K562 (cell line): ENCODE measurements around the gene ACER1. TPM values are rescaled to one million over a fixed set of nuclear protein-coding genes. Genes with fewer than 3 reads are reported as not detected.

Experiments used
- CBX5 ChIP-seq: IDR thresholded peaks from 2 replicates; pipeline ENCODE4 v1.6.1; 2014; ENCODE audit warnings: low read depth, borderline replicate concordance
- CBX8 ChIP-seq: fragments of 200-600 bp; sonication (generic); IDR thresholded peaks from 2 replicates; pipeline ENCODE4 v1.6.1; 2012; ENCODE audit warnings: borderline replicate concordance, mixed run types, low read depth, mild to moderate bottlenecking, moderate library complexity, mixed read lengths, low read length, control low read depth, inconsistent platforms; ENCODE audit not compliant: poor library complexity, severe bottlenecking; ENCODE audit errors: extremely low read depth
- CC2D1A ChIP-seq: fragments of 450-650 bp; IDR thresholded peaks from 2 replicates; pipeline ENCODE4 v1.6.1; 2017; ENCODE audit warnings: mild to moderate bottlenecking
- HBP1 ChIP-seq: fragments of 450-650 bp; formaldehyde crosslinking; IDR thresholded peaks from 2 replicates; pipeline ENCODE4 v1.4.0; 2022; ENCODE audit warnings: missing genetic modification characterization
- HDAC1 ChIP-seq, 2 experiments: fragments of 450-650 bp; IDR thresholded peaks; 2 replicates each; pipeline ENCODE4 v1.6.1; 2016 to 2017; ENCODE audit warnings: inconsistent platforms in 1 of 2, mild to moderate bottlenecking in 1 of 2, moderate library complexity in 1 of 2
- HDGF ChIP-seq: fragments of 450-650 bp; IDR thresholded peaks from 2 replicates; pipeline ENCODE4 v1.6.1; 2016
- HEY1 ChIP-seq: fragments of 250-450 bp; sonication (Bioruptor Pico); IDR thresholded peaks from 2 replicates; pipeline ENCODE4 v1.5.0; 2020; ENCODE audit warnings: mild to moderate bottlenecking, moderate library complexity, borderline replicate concordance
- MCM5 ChIP-seq: fragments of 450-650 bp; IDR thresholded peaks from 2 replicates; pipeline ENCODE4 v1.6.1; 2016; ENCODE audit warnings: low read depth
- MEIS2 ChIP-seq: fragments of 450-650 bp; IDR thresholded peaks from 2 replicates; pipeline ENCODE4 v1.6.1; 2014; ENCODE audit warnings: mild to moderate bottlenecking; ENCODE audit not compliant: partially characterized antibody
- NFE2L1 ChIP-seq: fragments of 450-650 bp; IDR thresholded peaks from 2 replicates; pipeline ENCODE4 v1.6.1; 2016; ENCODE audit warnings: missing genetic modification characterization, low read depth, mild to moderate bottlenecking, missing compliant biosample characterization, moderate library complexity, borderline replicate concordance
- NFXL1 ChIP-seq: fragments of 450-650 bp; formaldehyde crosslinking; IDR thresholded peaks from 2 replicates; pipeline ENCODE4 v1.4.0; 2021; ENCODE audit warnings: mild to moderate bottlenecking
- PHB ChIP-seq: fragments of 250-450 bp; sonication (Bioruptor Pico); IDR thresholded peaks from 2 replicates; pipeline ENCODE4 v1.5.0; 2021
- STAT5A ChIP-seq: IDR thresholded peaks from 2 replicates; pipeline ENCODE4 v1.6.1; 2012; ENCODE audit warnings: low read length, inconsistent platforms, borderline replicate concordance
- ZNF121 ChIP-seq: sonication (generic); formaldehyde crosslinking; conservative IDR thresholded peaks from 2 replicates; pipeline ENCODE4 v1.8.0; 2022; ENCODE audit warnings: missing genetic modification reagents
- polyA plus RNA-seq, 8 experiments: library from polyadenylated mRNA; depleted of rRNA in 4 of 8; stranded (reverse) in 5 of 8; unstranded in 3 of 8; fragments of >200 nt; fragmentation: Nextera tagmentation in 2 of 8; fragmentation: Illumina TruSeq in 1 of 8; extraction: Ambion mirVana in 2 of 8; extraction: Trizol in 1 of 8; gene quantifications; 2 replicates each; pipeline versions ENCODE4 v1.2.1 to v1.2.3, GENCODE V29; 2011 to 2014; ENCODE audit warnings: inconsistent platforms in 1 of 8, missing spikeins in 1 of 8
- total RNA-seq, 7 experiments: library from RNA; depleted of rRNA in 6 of 7; stranded (reverse); fragments of >200 nt in 6 of 7; fragmentation: Illumina TruSeq in 2 of 7; extraction: Trizol in 2 of 7; gene quantifications; 2 replicates each; pipeline versions ENCODE4 v1.2.1 to v1.2.3, GENCODE V29; 2011 to 2021; ENCODE audit warnings: low replicate concordance in 1 of 7
- TF ChIP-seq, protein P1 (sequence below): fragments of 450-650 bp; IDR thresholded peaks from 2 replicates; pipeline ENCODE4 v1.6.1; 2016; ENCODE audit warnings: low read depth
- TF ChIP-seq, protein P2 (sequence below): fragments of 450-650 bp; formaldehyde crosslinking; IDR thresholded peaks from 2 replicates; pipeline ENCODE4 v1.4.0; 2020; ENCODE audit warnings: mild to moderate bottlenecking, mixed read lengths

Gene ACER1
- total and polyA plus RNA-seq, 9 of the 15 experiments (the other 6 are each of a cell fraction or from before 2014, with no cell fraction given) = not detected

DNA sequence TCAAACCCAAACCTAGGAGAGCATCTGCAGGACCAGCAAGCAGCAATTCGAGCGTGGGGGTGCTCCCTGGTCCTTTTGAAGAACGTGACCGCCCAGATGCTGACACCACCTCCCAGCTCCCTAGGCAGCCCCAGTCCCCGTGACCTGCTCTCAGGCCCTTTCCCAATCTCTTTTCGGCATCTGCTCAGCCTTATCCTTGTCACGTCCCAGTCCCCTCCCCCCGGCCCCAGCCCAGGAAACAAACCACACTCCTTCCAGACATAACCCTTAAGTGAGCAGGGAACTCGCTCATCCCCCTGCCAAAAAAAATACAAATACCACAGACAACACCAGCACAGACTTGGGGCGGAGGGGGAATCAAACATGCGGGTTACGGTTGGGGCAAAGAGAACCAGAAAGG is 57.0 kb downstream of the ACER1 start (continued):
- TF ChIP-seq HEY1 (CRISPR knock-in tag) = no peak
- no peak for TF ChIP-seq STAT5A
- TF ChIP-seq HDGF = no peak
- TF ChIP-seq, protein P1, sequence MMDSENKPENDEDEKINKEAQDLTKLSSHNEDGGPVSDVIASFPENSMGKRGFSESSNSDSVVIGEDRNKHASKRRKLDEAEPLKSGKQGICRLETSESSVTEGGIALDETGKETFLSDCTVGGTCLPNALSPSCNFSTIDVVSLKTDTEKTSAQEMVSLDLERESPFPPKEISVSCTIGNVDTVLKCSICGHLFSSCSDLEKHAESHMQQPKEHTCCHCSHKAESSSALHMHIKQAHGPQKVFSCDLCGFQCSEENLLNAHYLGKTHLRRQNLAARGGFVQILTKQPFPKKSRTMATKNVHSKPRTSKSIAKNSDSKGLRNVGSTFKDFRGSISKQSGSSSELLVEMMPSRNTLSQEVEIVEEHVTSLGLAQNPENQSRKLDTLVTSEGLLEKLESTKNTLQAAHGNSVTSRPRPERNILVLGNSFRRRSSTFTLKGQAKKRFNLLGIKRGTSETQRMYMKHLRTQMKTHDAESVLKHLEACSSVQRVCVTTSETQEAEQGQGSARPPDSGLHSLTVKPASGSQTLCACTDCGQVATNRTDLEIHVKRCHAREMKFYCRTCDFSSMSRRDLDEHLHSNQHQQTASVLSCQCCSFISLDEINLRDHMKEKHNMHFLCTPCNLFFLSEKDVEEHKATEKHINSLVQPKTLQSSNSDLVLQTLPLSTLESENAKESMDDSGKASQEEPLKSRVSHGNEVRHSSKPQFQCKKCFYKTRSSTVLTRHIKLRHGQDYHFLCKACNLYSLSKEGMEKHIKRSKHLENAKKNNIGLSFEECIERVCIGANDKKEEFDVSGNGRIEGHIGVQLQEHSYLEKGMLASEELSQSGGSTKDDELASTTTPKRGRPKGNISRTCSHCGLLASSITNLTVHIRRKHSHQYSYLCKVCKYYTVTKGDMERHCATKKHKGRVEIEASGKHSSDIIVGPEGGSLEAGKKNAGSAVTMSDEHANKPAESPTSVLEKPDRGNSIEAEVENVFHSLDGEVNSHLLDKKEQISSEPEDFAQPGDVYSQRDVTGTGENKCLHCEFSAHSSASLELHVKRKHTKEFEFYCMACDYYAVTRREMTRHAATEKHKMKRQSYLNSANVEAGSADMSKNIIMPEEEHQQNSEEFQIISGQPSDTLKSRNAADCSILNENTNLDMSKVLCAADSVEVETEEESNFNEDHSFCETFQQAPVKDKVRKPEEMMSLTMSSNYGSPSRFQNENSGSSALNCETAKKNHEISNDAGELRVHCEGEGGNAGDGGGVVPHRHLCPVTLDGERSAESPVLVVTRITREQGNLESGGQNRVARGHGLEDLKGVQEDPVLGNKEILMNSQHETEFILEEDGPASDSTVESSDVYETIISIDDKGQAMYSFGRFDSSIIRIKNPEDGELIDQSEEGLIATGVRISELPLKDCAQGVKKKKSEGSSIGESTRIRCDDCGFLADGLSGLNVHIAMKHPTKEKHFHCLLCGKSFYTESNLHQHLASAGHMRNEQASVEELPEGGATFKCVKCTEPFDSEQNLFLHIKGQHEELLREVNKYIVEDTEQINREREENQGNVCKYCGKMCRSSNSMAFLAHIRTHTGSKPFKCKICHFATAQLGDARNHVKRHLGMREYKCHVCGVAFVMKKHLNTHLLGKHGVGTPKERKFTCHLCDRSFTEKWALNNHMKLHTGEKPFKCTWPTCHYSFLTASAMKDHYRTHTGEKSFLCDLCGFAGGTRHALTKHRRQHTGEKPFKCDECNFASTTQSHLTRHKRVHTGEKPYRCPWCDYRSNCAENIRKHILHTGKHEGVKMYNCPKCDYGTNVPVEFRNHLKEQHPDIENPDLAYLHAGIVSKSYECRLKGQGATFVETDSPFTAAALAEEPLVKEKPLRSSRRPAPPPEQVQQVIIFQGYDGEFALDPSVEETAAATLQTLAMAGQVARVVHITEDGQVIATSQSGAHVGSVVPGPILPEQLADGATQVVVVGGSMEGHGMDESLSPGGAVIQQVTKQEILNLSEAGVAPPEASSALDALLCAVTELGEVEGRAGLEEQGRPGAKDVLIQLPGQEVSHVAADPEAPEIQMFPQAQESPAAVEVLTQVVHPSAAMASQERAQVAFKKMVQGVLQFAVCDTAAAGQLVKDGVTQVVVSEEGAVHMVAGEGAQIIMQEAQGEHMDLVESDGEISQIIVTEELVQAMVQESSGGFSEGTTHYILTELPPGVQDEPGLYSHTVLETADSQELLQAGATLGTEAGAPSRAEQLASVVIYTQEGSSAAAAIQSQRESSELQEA = no peak
- no peak for TF ChIP-seq CBX5
- 0 out of 2 replicates have a peak, but pooled peaks have one; percentile 41 for TF ChIP-seq HBP1 (CRISPR knock-in tag)
- TF ChIP-seq MCM5 = no peak
- TF ChIP-seq CC2D1A = no peak
- TF ChIP-seq, protein P2, sequence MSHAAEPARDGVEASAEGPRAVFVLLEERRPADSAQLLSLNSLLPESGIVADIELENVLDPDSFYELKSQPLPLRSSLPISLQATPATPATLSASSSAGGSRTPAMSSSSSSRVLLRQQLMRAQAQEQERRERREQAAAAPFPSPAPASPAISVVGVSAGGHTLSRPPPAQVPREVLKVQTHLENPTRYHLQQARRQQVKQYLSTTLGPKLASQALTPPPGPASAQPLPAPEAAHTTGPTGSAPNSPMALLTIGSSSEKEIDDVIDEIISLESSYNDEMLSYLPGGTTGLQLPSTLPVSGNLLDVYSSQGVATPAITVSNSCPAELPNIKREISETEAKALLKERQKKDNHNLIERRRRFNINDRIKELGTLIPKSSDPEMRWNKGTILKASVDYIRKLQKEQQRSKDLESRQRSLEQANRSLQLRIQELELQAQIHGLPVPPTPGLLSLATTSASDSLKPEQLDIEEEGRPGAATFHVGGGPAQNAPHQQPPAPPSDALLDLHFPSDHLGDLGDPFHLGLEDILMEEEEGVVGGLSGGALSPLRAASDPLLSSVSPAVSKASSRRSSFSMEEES (CRISPR knock-in tag) = peak; percentile 17; the same call in 1 of the 2 replicates
- TF ChIP-seq MEIS2 = peak; percentile 32
- no peak for TF ChIP-seq CBX8
- TF ChIP-seq ZNF121 (CRISPR knock-in tag) = no peak
- TF ChIP-seq NFXL1 (CRISPR knock-in tag) = no peak
- TF ChIP-seq PHB = no peak
- peak in 1 of 2 experiments; percentile 77; a peak in 2 of 4 replicates for TF ChIP-seq HDAC1 (IDR thresholded peaks at IDR 0.05)
- no peak for TF ChIP-seq NFE2L1 (tag)
